ENCODE measurements around the gene ARID1B. TPM values are rescaled to one million over a fixed set of nuclear protein-coding genes. Genes with fewer than 3 reads are reported as not detected.
A peak's percentile ranks its signal among the peaks of the same experiment; 100 is the strongest.

Gene ARID1B
- total and polyA plus RNA-seq, 9 of the 15 experiments (the other 6 are each of a cell fraction or from before 2014, with no cell fraction given) = 12.5 to 50.5 (median 25.8) TPM

- TF ChIP-seq NKRF (IDR thresholded peaks at IDR 0.05; ENCODE audit: borderline replicate concordance) (no peak), ZNF197 (CRISPR knock-in tag; IDR thresholded peaks at IDR 0.05; ENCODE audit: low read depth) (no peak), RFX5 (IDR thresholded peaks at IDR 0.05; ENCODE audit: low read depth, low read length) (no peak), SIX5 (IDR thresholded peaks at IDR 0.05; ENCODE audit: borderline replicate concordance in 1 of 2, insufficient read depth in 1 of 2, low read depth in 1 of 2, low read length in 2 of 2) (no peak), FOXJ3 (CRISPR knock-in tag; IDR thresholded peaks at IDR 0.05) (no peak), MYBL2 (IDR thresholded peaks at IDR 0.05; ENCODE audit: low read depth) (no peak), MYBL2 (CRISPR knock-in tag; IDR thresholded peaks at IDR 0.05; ENCODE audit: borderline replicate concordance) (no peak), ZNF277 (CRISPR knock-in tag; IDR thresholded peaks at IDR 0.05; ENCODE audit: borderline replicate concordance) (no peak), MEF2A (IDR thresholded peaks at IDR 0.05; ENCODE audit: control insufficient read depth, low read depth, low read length) (no peak), POLR2B (IDR thresholded peaks at IDR 0.05; ENCODE audit: low read depth, partially characterized antibody) (no peak), ZNF696 (CRISPR knock-in tag; conservative IDR thresholded peaks at IDR 0.05) (no peak), ETV1 (tag; conservative IDR thresholded peaks at IDR 0.05; ENCODE audit: low read depth) (no peak), ZNF589 (CRISPR knock-in tag; IDR thresholded peaks at IDR 0.05; ENCODE audit: low read depth) (0 out of 2 replicates have a peak, but pooled peaks have one; percentile 42), SIN3B (IDR thresholded peaks at IDR 0.05; ENCODE audit: low read depth) (no peak), SRF (CRISPR knock-in tag; IDR thresholded peaks at IDR 0.05) (peak in 1 of 2 experiments; percentile 85; a peak in 2 of 4 replicates), TARDBP (IDR thresholded peaks at IDR 0.05) (no peak), VEZF1 (CRISPR knock-in tag; IDR thresholded peaks at IDR 0.05) (peak; percentile 54)
- TF ChIP-seq, protein P1, sequence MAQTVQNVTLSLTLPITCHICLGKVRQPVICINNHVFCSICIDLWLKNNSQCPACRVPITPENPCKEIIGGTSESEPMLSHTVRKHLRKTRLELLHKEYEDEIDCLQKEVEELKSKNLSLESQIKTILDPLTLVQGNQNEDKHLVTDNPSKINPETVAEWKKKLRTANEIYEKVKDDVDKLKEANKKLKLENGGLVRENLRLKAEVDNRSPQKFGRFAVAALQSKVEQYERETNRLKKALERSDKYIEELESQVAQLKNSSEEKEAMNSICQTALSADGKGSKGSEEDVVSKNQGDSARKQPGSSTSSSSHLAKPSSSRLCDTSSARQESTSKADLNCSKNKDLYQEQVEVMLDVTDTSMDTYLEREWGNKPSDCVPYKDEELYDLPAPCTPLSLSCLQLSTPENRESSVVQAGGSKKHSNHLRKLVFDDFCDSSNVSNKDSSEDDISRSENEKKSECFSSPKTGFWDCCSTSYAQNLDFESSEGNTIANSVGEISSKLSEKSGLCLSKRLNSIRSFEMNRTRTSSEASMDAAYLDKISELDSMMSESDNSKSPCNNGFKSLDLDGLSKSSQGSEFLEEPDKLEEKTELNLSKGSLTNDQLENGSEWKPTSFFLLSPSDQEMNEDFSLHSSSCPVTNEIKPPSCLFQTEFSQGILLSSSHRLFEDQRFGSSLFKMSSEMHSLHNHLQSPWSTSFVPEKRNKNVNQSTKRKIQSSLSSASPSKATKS (CRISPR knock-in tag; IDR thresholded peaks at IDR 0.05) = no peak
- TF ChIP-seq, protein P2, sequence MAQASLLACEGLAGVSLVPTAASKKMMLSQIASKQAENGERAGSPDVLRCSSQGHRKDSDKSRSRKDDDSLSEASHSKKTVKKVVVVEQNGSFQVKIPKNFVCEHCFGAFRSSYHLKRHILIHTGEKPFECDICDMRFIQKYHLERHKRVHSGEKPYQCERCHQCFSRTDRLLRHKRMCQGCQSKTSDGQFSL (CRISPR knock-in tag; IDR thresholded peaks at IDR 0.05) = no peak
- TF ChIP-seq, protein P2 (tag; IDR thresholded peaks at IDR 0.05) = no peak
Measured at GRCh38 chr6:157049133-157049532, 272.0 kb downstream of the ARID1B start (continued).
